SK-N-SH treated with all-trans-retinoic acid at 6 μM for 48 hours (cell line): ENCODE measurements around the gene CDC23.

Experiments
- ATAC-seq: fragments of 200-7000 bp; cut with Tn5 transposase; 3 replicates; pipeline ENCODE4 v1.9.1; 2020; ENCODE audit warnings: mild to moderate bottlenecking, moderate library complexity
- ARNTL ChIP-seq: fragments of 450-650 bp; formaldehyde crosslinking; IDR thresholded peaks from 2 replicates; pipeline ENCODE4 v1.5.0; 2020; ENCODE audit warnings: low read depth, mild to moderate bottlenecking, moderate library complexity, borderline replicate concordance
- BACH2 ChIP-seq: fragments of 250-450 bp; sonication (Bioruptor Pico); IDR thresholded peaks from 2 replicates; pipeline ENCODE4 v1.9.0; 2021; ENCODE audit warnings: mild to moderate bottlenecking, borderline replicate concordance
- CSDC2 ChIP-seq: fragments of 250-450 bp; sonication (Bioruptor Pico); IDR thresholded peaks from 2 replicates; pipeline ENCODE4 v1.5.0; 2020; ENCODE audit warnings: mild to moderate bottlenecking, moderate library complexity
- ESRRG ChIP-seq: fragments of 250-450 bp; sonication (Bioruptor Pico); IDR thresholded peaks from 2 replicates; pipeline ENCODE4 v1.6.1; 2021; ENCODE audit warnings: mild to moderate bottlenecking
- GLIS3 ChIP-seq: fragments of 250-450 bp; sonication (Bioruptor Pico); IDR thresholded peaks from 2 replicates; pipeline ENCODE4 v1.5.0; 2020; ENCODE audit warnings: mild to moderate bottlenecking, moderate library complexity
- ISL1 ChIP-seq: fragments of 250-450 bp; sonication (Bioruptor Pico); IDR thresholded peaks from 2 replicates; pipeline ENCODE4 v2.1.2; 2022; ENCODE audit warnings: mild to moderate bottlenecking, moderate library complexity
- OSR1 ChIP-seq: fragments of 250-450 bp; sonication (Bioruptor Pico); IDR thresholded peaks from 2 replicates; pipeline ENCODE4 v1.8.0; 2022; ENCODE audit warnings: moderate library complexity, mild to moderate bottlenecking, inconsistent platforms
- PATZ1 ChIP-seq: fragments of 250-450 bp; sonication (Bioruptor Pico); IDR thresholded peaks from 2 replicates; pipeline ENCODE4 v1.8.0; 2020; ENCODE audit warnings: mild to moderate bottlenecking, moderate library complexity, borderline replicate concordance
- POU6F1 ChIP-seq: fragments of 250-450 bp; sonication (Bioruptor Pico); IDR thresholded peaks from 2 replicates; pipeline ENCODE4 v1.8.0; 2021; ENCODE audit warnings: low read depth, mild to moderate bottlenecking, moderate library complexity, borderline replicate concordance
- PPARA ChIP-seq: fragments of 250-450 bp; sonication (Bioruptor Pico); IDR thresholded peaks from 2 replicates; pipeline ENCODE4 v1.5.0; 2020; ENCODE audit warnings: mild to moderate bottlenecking, borderline replicate concordance
- RARB ChIP-seq: fragments of 250-450 bp; sonication (Bioruptor Pico); IDR thresholded peaks from 2 replicates; pipeline ENCODE4 v1.8.0; 2021; ENCODE audit warnings: mild to moderate bottlenecking, moderate library complexity
- SNAI2 ChIP-seq: fragments of 250-450 bp; sonication (Bioruptor Pico); IDR thresholded peaks from 2 replicates; pipeline ENCODE4 v1.5.0; 2020; ENCODE audit warnings: mild to moderate bottlenecking, moderate library complexity
- TCF4 ChIP-seq: fragments of 250-450 bp; sonication (Bioruptor Pico); IDR thresholded peaks from 2 replicates; pipeline ENCODE4 v1.8.0; 2021; ENCODE audit warnings: mild to moderate bottlenecking, moderate library complexity, borderline replicate concordance
- ZFP3 ChIP-seq: fragments of 250-450 bp; sonication (Bioruptor Pico); IDR thresholded peaks from 2 replicates; pipeline ENCODE4 v1.5.0; 2020; ENCODE audit warnings: mild to moderate bottlenecking, moderate library complexity
- ZNF565 ChIP-seq: fragments of 450-650 bp; formaldehyde crosslinking; conservative IDR thresholded peaks from 2 replicates; pipeline ENCODE4 v1.5.0; 2020; ENCODE audit warnings: low read depth, mild to moderate bottlenecking, moderate library complexity
- ZNF70 ChIP-seq: fragments of 450-650 bp; formaldehyde crosslinking; IDR thresholded peaks from 2 replicates; pipeline ENCODE4 v1.5.0; 2020; ENCODE audit warnings: mild to moderate bottlenecking, moderate library complexity
- ZNF8 ChIP-seq: fragments of 450-650 bp; formaldehyde crosslinking; IDR thresholded peaks from 2 replicates; pipeline ENCODE4 v1.5.0; 2020; ENCODE audit warnings: mild to moderate bottlenecking, moderate library complexity
- TF ChIP-seq, protein P1 (sequence below): fragments of 250-450 bp; sonication (Bioruptor Pico); IDR thresholded peaks from 2 replicates; pipeline ENCODE4 v1.5.1; 2021; ENCODE audit warnings: mild to moderate bottlenecking, moderate library complexity
- TF ChIP-seq, protein P2 (sequence below): fragments of 250-450 bp; sonication (Bioruptor Pico); IDR thresholded peaks from 2 replicates; pipeline ENCODE4 v1.5.0; 2020; ENCODE audit warnings: mild to moderate bottlenecking, moderate library complexity
- TF ChIP-seq, protein P3 (sequence below): fragments of 250-450 bp; sonication (Bioruptor Pico); IDR thresholded peaks from 2 replicates; pipeline ENCODE4 v1.5.1; 2020; ENCODE audit warnings: low read depth, mild to moderate bottlenecking, moderate library complexity

CDC23 gene

DNA sequence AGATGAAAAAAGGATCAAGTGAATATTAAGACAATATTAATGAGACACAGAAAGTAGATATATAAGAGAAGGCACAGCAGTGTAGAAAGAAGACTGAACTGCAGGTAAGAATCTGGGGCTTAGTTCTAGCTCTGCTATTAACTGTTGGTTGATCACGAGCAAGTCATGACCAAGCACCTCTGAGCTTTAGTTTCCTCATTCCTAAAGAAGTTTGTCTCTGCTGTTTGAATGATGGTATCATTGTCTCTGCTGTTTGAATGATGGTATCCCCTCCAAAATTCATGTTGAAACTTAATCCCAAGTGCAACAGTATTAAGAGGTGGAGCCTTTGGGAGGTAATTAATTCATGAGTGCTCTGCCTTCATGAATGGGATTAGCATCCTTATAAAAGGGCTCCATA is 71.4 kb downstream of the CDC23 start:
- TF ChIP-seq, protein P1, sequence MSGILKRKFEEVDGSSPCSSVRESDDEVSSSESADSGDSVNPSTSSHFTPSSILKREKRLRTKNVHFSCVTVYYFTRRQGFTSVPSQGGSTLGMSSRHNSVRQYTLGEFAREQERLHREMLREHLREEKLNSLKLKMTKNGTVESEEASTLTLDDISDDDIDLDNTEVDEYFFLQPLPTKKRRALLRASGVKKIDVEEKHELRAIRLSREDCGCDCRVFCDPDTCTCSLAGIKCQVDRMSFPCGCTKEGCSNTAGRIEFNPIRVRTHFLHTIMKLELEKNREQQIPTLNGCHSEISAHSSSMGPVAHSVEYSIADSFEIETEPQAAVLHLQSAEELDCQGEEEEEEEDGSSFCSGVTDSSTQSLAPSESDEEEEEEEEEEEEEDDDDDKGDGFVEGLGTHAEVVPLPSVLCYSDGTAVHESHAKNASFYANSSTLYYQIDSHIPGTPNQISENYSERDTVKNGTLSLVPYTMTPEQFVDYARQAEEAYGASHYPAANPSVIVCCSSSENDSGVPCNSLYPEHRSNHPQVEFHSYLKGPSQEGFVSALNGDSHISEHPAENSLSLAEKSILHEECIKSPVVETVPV = no peak
- TF ChIP-seq PPARA (CRISPR knock-in tag) = no peak
- TF ChIP-seq, protein P2, sequence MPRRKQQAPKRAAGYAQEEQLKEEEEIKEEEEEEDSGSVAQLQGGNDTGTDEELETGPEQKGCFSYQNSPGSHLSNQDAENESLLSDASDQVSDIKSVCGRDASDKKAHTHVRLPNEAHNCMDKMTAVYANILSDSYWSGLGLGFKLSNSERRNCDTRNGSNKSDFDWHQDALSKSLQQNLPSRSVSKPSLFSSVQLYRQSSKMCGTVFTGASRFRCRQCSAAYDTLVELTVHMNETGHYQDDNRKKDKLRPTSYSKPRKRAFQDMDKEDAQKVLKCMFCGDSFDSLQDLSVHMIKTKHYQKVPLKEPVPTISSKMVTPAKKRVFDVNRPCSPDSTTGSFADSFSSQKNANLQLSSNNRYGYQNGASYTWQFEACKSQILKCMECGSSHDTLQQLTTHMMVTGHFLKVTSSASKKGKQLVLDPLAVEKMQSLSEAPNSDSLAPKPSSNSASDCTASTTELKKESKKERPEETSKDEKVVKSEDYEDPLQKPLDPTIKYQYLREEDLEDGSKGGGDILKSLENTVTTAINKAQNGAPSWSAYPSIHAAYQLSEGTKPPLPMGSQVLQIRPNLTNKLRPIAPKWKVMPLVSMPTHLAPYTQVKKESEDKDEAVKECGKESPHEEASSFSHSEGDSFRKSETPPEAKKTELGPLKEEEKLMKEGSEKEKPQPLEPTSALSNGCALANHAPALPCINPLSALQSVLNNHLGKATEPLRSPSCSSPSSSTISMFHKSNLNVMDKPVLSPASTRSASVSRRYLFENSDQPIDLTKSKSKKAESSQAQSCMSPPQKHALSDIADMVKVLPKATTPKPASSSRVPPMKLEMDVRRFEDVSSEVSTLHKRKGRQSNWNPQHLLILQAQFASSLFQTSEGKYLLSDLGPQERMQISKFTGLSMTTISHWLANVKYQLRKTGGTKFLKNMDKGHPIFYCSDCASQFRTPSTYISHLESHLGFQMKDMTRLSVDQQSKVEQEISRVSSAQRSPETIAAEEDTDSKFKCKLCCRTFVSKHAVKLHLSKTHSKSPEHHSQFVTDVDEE (CRISPR knock-in tag) = no peak
- TF ChIP-seq ZNF565 (CRISPR knock-in tag) = no peak
- TF ChIP-seq PATZ1 (CRISPR knock-in tag) = no peak
- no peak for TF ChIP-seq SNAI2
- no peak for TF ChIP-seq BACH2 (CRISPR knock-in tag)
- TF ChIP-seq POU6F1 (CRISPR knock-in tag) = no peak
- no peak for TF ChIP-seq ZFP3 (CRISPR knock-in tag)
- no peak for TF ChIP-seq ISL1 (CRISPR knock-in tag)
- TF ChIP-seq TCF4 = no peak
- no peak for TF ChIP-seq ZNF70 (CRISPR knock-in tag)
- TF ChIP-seq, protein P3, sequence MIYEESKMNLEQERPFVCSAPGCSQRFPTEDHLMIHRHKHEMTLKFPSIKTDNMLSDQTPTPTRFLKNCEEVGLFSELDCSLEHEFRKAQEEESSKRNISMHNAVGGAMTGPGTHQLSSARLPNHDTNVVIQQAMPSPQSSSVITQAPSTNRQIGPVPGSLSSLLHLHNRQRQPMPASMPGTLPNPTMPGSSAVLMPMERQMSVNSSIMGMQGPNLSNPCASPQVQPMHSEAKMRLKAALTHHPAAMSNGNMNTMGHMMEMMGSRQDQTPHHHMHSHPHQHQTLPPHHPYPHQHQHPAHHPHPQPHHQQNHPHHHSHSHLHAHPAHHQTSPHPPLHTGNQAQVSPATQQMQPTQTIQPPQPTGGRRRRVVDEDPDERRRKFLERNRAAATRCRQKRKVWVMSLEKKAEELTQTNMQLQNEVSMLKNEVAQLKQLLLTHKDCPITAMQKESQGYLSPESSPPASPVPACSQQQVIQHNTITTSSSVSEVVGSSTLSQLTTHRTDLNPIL (CRISPR knock-in tag) = no peak
- no peak for TF ChIP-seq ARNTL (CRISPR knock-in tag)
- no peak for TF ChIP-seq CSDC2 (CRISPR knock-in tag)
- no peak for TF ChIP-seq OSR1 (CRISPR knock-in tag)
- no peak for TF ChIP-seq RARB (CRISPR knock-in tag)
- no peak for TF ChIP-seq GLIS3
- TF ChIP-seq, all 23 proteins: peak for 0
- no peak for ATAC-seq

DNA sequence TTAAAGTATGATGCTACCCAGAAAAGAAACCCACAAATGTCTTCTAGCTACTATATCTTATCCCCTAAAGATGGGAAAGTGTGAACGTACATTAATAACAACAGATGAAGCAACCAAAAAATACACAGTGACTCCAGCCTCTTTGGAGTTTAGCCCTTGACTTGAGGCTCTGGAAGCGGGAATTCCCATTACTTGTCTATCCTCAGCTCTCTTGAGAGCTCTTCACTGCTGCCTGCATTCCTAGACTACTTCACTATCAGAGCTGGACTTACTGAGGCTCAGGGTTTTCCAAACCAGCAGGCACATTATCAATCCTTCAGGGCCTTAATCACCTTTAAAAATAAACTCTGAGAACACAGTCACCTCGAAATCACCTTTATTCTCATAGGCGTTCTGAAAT is 72.9 kb downstream of the CDC23 start:
- TF ChIP-seq, protein P2 (CRISPR knock-in tag) = no peak
- TF ChIP-seq ZNF565 (CRISPR knock-in tag) (no peak), GLIS3 (no peak), ESRRG (CRISPR knock-in tag) (no peak), ARNTL (CRISPR knock-in tag) (no peak), PPARA (CRISPR knock-in tag) (no peak), ZNF8 (CRISPR knock-in tag) (no peak), POU6F1 (CRISPR knock-in tag) (no peak), ZFP3 (CRISPR knock-in tag) (no peak), ZNF70 (CRISPR knock-in tag) (no peak), RARB (CRISPR knock-in tag) (no peak), OSR1 (CRISPR knock-in tag) (no peak)
- TF ChIP-seq, protein P1 = no peak
- ATAC-seq = no peak
